H9 (cell line): Measurements from ENCODE around the gene STXBP6. TPM values are rescaled to one million over a fixed set of nuclear protein-coding genes. Genes with fewer than 3 reads are reported as not detected.
A peak's percentile ranks its signal among the peaks of the same experiment; 100 is the strongest.

Experiments
- DNase-seq: peaks from one replicate; pipeline ENCODE4 v3.0.0-alpha.2; 2017
- H2AFZ ChIP-seq: one replicate; pipeline ENCODE4 v1.6.1; 2013; ENCODE audit warnings: mild to moderate bottlenecking, low read length, control low read depth, moderate library complexity
- H2AK5ac ChIP-seq: 2 replicates; pipeline ENCODE4 v1.6.1; 2013; ENCODE audit warnings: low read length, control low read depth, mixed read lengths; ENCODE audit not compliant: insufficient read length
- H2BK120ac ChIP-seq: one replicate; pipeline ENCODE4 v1.6.1; 2013; ENCODE audit warnings: low read depth, mild to moderate bottlenecking, low read length, control low read depth, inconsistent platforms; ENCODE audit not compliant: poor library complexity, severe bottlenecking
- H2BK12ac ChIP-seq: 2 replicates; pipeline ENCODE4 v1.6.1; 2013; ENCODE audit warnings: low read length, control low read depth, mixed read lengths, low read depth; ENCODE audit not compliant: insufficient read length
- H2BK15ac ChIP-seq: 2 replicates; pipeline ENCODE4 v1.6.1; 2013; ENCODE audit warnings: low read depth, low read length, control low read depth
- H2BK20ac ChIP-seq: one replicate; pipeline ENCODE4 v1.6.1; 2013; ENCODE audit warnings: low read depth, mild to moderate bottlenecking, low read length, control low read depth, inconsistent platforms; ENCODE audit not compliant: poor library complexity, severe bottlenecking
- H2BK5ac ChIP-seq: 2 replicates; pipeline ENCODE4 v1.6.1; 2013; ENCODE audit warnings: low read length, control low read depth, mixed read lengths; ENCODE audit not compliant: insufficient read length
- H3K14ac ChIP-seq: 2 replicates; pipeline ENCODE4 v1.6.1; 2013; ENCODE audit warnings: low read length, control low read depth; ENCODE audit not compliant: insufficient read depth
- H3K18ac ChIP-seq: 2 replicates; pipeline ENCODE4 v1.6.1; 2013; ENCODE audit warnings: low read depth, mild to moderate bottlenecking, mixed read lengths, low read length, control low read depth; ENCODE audit not compliant: insufficient read length
- H3K23ac ChIP-seq: 2 replicates; pipeline ENCODE4 v1.6.1; 2013; ENCODE audit warnings: low read length, control low read depth, mixed read lengths, low read depth; ENCODE audit not compliant: insufficient read length
- H3K23me2 ChIP-seq: 2 replicates; pipeline ENCODE4 v1.6.1; 2013; ENCODE audit warnings: low read depth, mild to moderate bottlenecking, mixed read lengths, low read length, control low read depth; ENCODE audit not compliant: insufficient read length, poor library complexity, severe bottlenecking
- H3K27ac ChIP-seq: 2 replicates; pipeline ENCODE4 v1.5.1; 2013; ENCODE audit warnings: low read length, control low read depth, mixed read lengths, low read depth; ENCODE audit not compliant: insufficient read length
- H3K27me3 ChIP-seq: 2 replicates; pipeline ENCODE4 v1.6.1; 2013; ENCODE audit warnings: low read length, control low read depth, inconsistent platforms; ENCODE audit not compliant: insufficient read depth
- H3K4ac ChIP-seq: 2 replicates; pipeline ENCODE4 v1.6.1; 2013; ENCODE audit warnings: low read depth, mild to moderate bottlenecking, control low read depth, inconsistent platforms, low read length, moderate library complexity
- H3K4me1 ChIP-seq: 2 replicates; pipeline ENCODE4 v1.6.1; 2013; ENCODE audit warnings: low read length, control low read depth, inconsistent platforms; ENCODE audit not compliant: insufficient read depth
- H3K4me2 ChIP-seq: 2 replicates; pipeline ENCODE4 v1.6.1; 2013; ENCODE audit warnings: low read length, control low read depth, mixed read lengths; ENCODE audit not compliant: insufficient read length, insufficient read depth
- H3K56ac ChIP-seq: 2 replicates; pipeline ENCODE4 v1.6.1; 2013; ENCODE audit warnings: low read depth, mild to moderate bottlenecking, mixed read lengths, low read length, control low read depth; ENCODE audit not compliant: insufficient read length
- H3K79me1 ChIP-seq: 2 replicates; pipeline ENCODE4 v1.6.1; 2013; ENCODE audit warnings: low read depth, mild to moderate bottlenecking, moderate library complexity, low read length, control low read depth, inconsistent platforms; ENCODE audit not compliant: insufficient read depth, poor library complexity, severe bottlenecking
- H3K79me2 ChIP-seq: 2 replicates; pipeline ENCODE4 v1.6.1; 2013; ENCODE audit warnings: low read length, control low read depth, inconsistent platforms; ENCODE audit not compliant: insufficient read depth
- H3K9ac ChIP-seq: 2 replicates; pipeline ENCODE4 v1.6.1; 2013; ENCODE audit warnings: low read length, control low read depth, mixed read lengths; ENCODE audit not compliant: insufficient read length; ENCODE audit errors: extremely low read depth
- H3K9me3 ChIP-seq: one replicate; pipeline ENCODE4 v1.6.1; 2013; ENCODE audit warnings: low read depth, low read length, inconsistent platforms; ENCODE audit not compliant: control insufficient read depth
- H3T11ph ChIP-seq: one replicate; pipeline ENCODE4 v1.6.1; 2013; ENCODE audit warnings: mild to moderate bottlenecking, low read length, control low read depth, inconsistent platforms
- H4K20me1 ChIP-seq: one replicate; pipeline ENCODE4 v1.6.1; 2013; ENCODE audit not compliant: control insufficient read depth, insufficient read length, insufficient read depth
- H4K5ac ChIP-seq: 2 replicates; pipeline ENCODE4 v1.6.1; 2013; ENCODE audit warnings: low read depth, mild to moderate bottlenecking, mixed read lengths, low read length, control low read depth; ENCODE audit not compliant: insufficient read length
- H4K8ac ChIP-seq: replicated peaks from 2 replicates; pipeline ENCODE4 v1.6.1; 2013; ENCODE audit warnings: low read length, control low read depth, mixed read lengths, low read depth; ENCODE audit not compliant: insufficient read length
- H4K91ac ChIP-seq: 2 replicates; pipeline ENCODE4 v1.6.1; 2013; ENCODE audit warnings: low read depth, mild to moderate bottlenecking, moderate library complexity, mixed read lengths, low read length, control low read depth; ENCODE audit not compliant: insufficient read length
- H3K27ac Mint-ChIP-seq, 3 experiments: 2 replicates in 2 of 3; 3 replicates in 1 of 3; pipeline ENCODE4 v1.8.0; 2020 to 2021; ENCODE audit warnings: mixed read lengths in 3 of 3, mild to moderate bottlenecking in 1 of 3, moderate library complexity in 1 of 3
- H3K27me3 Mint-ChIP-seq: 2 replicates; pipeline ENCODE4 v1.8.0; 2021; ENCODE audit warnings: low read depth, mild to moderate bottlenecking, moderate library complexity, mixed read lengths
- H3K36me3 Mint-ChIP-seq, 3 experiments: 2 replicates in 2 of 3; 3 replicates in 1 of 3; pipeline ENCODE4 v1.8.0; 2020 to 2021; ENCODE audit warnings: low read depth in 3 of 3, mixed read lengths in 3 of 3; ENCODE audit not compliant: insufficient read depth in 1 of 3
- H3K4me1 Mint-ChIP-seq, 2 experiments: 2 replicates each; pipeline ENCODE4 v1.8.0; 2020; ENCODE audit warnings: mixed read lengths in 2 of 2
- H3K4me3 Mint-ChIP-seq, 2 experiments: 2 replicates in 1 of 2; 3 replicates in 1 of 2; pipeline ENCODE4 v1.8.0; 2020 to 2021; ENCODE audit warnings: mild to moderate bottlenecking in 2 of 2, mixed read lengths in 2 of 2, moderate library complexity in 1 of 2
- H3K9me3 Mint-ChIP-seq, 2 experiments: 2 replicates in 1 of 2; 3 replicates in 1 of 2; pipeline ENCODE4 v1.8.0; 2020; ENCODE audit warnings: mild to moderate bottlenecking in 2 of 2, mixed read lengths in 2 of 2, moderate library complexity in 1 of 2
- WGBS: extraction: QIAGEN DNeasy Blood & Tissue Kit; methylation state at CpG from one replicate; pipeline ENCODE4 v1.1.7; 2013; ENCODE audit warnings: missing lambda C conversion rate, low lambda C conversion rate, mixed read lengths; ENCODE audit not compliant: insufficient read length; ENCODE audit errors: extremely low coverage; 5-methylcytosine and 5-hydroxymethylcytosine counted together
- total RNA-seq: library from RNA; stranded (reverse); gene quantifications from 2 replicates; pipeline ENCODE4 v1.2.1, GENCODE V29; 2021
- TF ChIP-seq, protein P1 (sequence below): fragments of 200-600 bp; sonication (generic); conservative IDR thresholded peaks from 3 replicates; pipeline ENCODE4 v1.8.0; 2021; ENCODE audit warnings: antibody characterized with exemption, mild to moderate bottlenecking

The STXBP6 gene
- total RNA-seq, 1 experiment from 2014 or later: 3.6 TPM

DNA sequence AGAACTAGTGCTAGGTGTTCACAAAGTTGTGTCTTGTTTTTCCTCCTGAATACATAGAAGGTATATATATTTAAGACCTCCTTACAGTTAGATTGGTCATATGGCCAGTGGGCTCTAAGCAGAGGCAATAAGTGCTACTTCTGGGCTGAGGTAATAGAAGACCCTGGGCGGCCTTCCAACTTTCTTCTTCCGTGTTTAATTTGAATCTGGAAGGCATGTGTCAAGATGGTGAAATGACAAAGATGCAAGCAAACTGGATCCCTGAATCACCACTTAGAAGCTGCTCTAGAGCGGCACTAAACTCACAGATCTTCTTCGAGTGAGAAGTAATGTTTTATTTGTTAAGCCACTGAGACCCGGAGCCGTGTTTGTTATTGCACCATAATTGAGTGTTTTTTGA, 215.0 kb downstream of the STXBP6 start:
- Histone ChIP-seq H3K18ac (no peak overlapping the region), H2BK20ac (no peak overlapping the region), H3K27me3 (no peaks in the 10 kb centered on the region), H2BK120ac (no peak overlapping the region), H3K4me1 (no peaks in the 10 kb centered on the region), H3K23ac (no peak overlapping the region), H4K5ac (no peak overlapping the region), H3K23me2 (no peaks in the 10 kb centered on the region), H3K14ac (no peak overlapping the region), H4K8ac (no peak overlapping the region), H3K4ac (no peak overlapping the region), H2BK5ac (no peak overlapping the region), H4K20me1 (no peaks in the 10 kb centered on the region), H2AK5ac (no peak overlapping the region), H3T11ph (no peak overlapping the region), H3K9ac (no peak overlapping the region), H3K56ac (no peak overlapping the region), H3K79me1 (no peaks in the 10 kb centered on the region), H3K27ac (no peak overlapping the region), H2BK15ac (no peak overlapping the region), H2AFZ (no peak overlapping the region), H3K4me2 (no peak overlapping the region), H3K9me3 (no peaks in the 10 kb centered on the region), H4K91ac (no peak overlapping the region), H3K79me2 (no peaks in the 10 kb centered on the region), H2BK12ac (no peak overlapping the region)
- H3K27me3 Mint-ChIP-seq: no peaks in the 10 kb centered on the region
- no peak overlapping the region for H3K4me3 Mint-ChIP-seq
- no peaks in the 10 kb centered on the region for H3K9me3 Mint-ChIP-seq
- peaks cover under 1 to 3% of the 10 kb centered on the region in 2 experiments; a peak in 2 of 4 replicates for H3K4me1 Mint-ChIP-seq
- no CpG with 5 or more reads among the region's 6 CpGs for WGBS
- no peak for DNase-seq
- TF ChIP-seq, protein P1, sequence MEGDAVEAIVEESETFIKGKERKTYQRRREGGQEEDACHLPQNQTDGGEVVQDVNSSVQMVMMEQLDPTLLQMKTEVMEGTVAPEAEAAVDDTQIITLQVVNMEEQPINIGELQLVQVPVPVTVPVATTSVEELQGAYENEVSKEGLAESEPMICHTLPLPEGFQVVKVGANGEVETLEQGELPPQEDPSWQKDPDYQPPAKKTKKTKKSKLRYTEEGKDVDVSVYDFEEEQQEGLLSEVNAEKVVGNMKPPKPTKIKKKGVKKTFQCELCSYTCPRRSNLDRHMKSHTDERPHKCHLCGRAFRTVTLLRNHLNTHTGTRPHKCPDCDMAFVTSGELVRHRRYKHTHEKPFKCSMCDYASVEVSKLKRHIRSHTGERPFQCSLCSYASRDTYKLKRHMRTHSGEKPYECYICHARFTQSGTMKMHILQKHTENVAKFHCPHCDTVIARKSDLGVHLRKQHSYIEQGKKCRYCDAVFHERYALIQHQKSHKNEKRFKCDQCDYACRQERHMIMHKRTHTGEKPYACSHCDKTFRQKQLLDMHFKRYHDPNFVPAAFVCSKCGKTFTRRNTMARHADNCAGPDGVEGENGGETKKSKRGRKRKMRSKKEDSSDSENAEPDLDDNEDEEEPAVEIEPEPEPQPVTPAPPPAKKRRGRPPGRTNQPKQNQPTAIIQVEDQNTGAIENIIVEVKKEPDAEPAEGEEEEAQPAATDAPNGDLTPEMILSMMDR: no peak
- no peaks in the 10 kb centered on the region for H3K36me3 Mint-ChIP-seq
- H3K27ac Mint-ChIP-seq: 0 out of 7 replicates have a peak overlapping the region, but pooled peaks of 1 of the 3 experiments have one; percentile 5
